Daoy (cell line): ENCODE data around the gene DYRK1B. TPM values are rescaled to one million over a fixed set of nuclear protein-coding genes. Genes with fewer than 3 reads are reported as not detected.

ENCODE experiments used
- DNase-seq: peaks from one replicate; pipeline ENCODE4 v3.0.0-alpha.2; 2015; ENCODE audit warnings: low read depth
- total RNA-seq: library from RNA; depleted of rRNA; stranded (reverse); fragments of >200 nt; shearing (Covaris generic); gene quantifications from 2 replicates; pipeline ENCODE4 v1.2.3, GENCODE V29; 2014

The DYRK1B gene
- total RNA-seq, 1 experiment from 2014 or later, result 1.3 TPM

DNA sequence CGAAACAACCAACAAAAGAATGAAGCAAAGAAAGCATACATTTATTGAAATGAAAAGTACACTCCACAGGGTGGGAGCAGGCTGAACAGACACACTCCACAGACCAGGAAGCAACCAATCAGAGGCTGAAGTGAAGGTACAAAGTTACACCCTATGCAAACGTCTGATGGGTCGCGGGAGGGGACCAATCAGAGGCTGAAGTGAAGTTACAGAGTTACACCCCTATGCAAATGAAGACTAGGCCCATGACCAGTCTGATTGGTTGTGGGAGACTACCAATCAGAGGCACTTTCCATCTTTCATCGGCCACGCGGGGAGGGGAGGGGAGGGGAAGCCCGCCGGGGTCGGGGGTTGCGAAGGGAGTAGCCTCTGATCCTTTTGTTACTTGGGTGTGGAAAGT, 24.6 kb upstream of the DYRK1B start:
- DNase-seq, result peak; percentile 69

DNA sequence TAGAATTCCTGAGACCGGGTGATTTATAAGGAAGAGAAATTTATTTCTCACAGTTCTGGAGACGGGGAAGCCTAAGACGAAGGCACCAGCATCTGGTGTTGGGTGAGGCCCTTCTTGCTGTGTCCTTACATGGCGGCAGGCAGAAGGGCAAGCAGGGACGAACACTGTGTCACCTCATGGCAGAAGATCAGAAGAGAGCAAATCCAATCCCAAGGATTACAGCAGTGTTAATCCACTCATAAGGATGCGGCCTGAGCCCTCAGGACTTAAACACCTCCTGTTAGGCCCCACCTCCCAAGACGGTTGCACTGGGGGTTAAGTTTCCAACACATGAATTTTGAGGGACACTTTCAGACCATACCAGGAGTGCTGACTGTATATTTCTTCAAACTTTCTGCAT, 18.9 kb upstream of the DYRK1B start:
- no peak for DNase-seq

DNA sequence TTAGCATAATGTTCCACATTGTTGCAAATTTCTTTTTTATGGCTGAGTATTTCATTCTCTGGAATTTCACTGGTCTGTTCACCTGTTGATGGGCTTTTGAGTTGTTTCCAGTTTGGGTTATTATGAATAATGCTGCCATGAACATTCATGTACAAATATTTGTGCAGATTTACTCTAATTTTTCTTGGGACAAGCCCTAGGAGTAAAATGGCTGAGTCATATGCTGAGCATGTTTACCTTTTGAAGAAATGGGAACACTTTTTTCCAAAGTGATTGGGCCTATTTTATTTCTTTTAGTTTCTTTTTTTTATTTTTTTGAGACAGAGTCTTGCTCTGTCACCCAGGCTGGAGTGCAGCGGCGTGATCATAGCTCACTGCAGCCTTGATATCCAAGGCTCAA, 16.9 kb upstream of the DYRK1B start:
- DNase-seq, result no peak

DNA sequence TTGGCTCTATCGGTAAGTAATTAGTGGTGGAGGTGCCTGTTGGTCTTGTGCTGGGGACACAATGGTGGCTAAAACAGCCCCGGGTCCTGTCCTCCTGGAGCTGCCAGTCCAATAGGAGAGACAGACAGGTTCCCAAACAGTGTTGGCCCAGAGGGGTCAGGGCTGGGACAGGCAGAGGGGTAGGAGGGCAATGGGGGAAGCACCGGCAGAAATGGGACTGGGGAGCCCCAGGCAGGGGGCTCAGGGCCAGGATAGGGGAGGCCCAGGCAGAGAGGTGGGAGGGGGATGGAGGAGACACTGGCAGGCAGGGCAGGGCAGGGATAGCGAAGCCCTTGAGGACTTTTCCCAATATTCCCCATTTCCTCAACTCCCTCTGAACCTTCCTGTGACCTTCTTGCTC, 14.4 kb upstream of the DYRK1B start:
- DNase-seq, result no peak

DNA sequence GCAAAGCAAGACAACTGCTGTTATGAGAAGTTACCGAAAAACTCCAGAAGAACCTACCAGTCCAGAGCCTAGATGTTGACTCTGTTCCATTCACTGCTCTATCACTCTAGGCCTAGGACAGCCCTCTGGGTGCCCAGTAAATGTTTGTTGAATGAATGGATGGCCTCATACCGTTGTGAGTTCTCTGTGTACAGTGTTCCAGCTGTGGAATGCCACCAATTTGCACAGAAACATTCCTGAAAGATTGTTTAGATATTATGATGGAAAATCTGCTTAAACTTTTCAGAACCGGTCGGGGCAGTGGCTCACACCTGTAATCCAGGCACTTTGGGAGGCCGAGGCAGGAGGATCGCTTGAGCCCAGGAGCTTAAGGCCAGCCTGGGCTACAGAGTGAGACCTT, 13.6 kb upstream of the DYRK1B start:
- no peak for DNase-seq

DNA sequence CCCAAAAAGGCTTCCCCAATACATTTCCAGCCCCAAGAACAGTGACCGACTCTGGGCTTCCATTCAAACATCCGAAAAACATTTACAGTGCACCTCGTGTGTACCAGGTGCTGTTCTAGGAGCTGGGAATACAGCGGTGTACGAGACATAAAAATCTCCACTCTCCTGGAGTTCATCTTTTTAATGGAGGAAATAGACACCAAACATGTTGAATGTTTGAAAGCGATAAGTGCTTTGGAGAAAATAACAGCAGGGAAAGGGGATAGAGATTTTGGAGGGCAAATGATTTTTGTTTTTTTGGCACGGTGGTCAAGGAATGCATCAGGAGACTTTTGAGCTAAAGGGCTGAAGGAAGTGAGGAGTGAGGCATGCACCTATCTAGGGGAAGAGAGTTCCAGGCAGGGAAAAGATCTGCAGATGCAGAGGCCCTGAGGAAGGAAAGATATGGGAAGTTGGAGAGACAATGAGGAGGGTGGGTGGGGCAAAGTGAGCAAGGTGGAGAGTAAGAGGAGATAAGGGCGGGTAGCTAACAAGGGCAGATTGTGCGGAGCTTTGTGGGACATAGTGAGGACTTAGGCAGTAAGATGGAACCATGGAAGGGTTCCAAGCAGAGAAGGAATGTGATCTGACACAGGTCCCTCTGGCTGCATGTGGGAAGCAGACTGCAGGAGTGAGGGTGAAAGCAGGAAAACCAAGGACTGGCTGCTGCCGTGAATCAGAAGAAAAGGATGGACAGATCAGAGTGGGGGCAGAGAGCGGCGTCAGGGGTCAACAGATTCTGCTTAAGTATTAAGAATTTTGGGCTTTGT, 12.9 kb upstream of the DYRK1B start:
- no peak for DNase-seq

DNA sequence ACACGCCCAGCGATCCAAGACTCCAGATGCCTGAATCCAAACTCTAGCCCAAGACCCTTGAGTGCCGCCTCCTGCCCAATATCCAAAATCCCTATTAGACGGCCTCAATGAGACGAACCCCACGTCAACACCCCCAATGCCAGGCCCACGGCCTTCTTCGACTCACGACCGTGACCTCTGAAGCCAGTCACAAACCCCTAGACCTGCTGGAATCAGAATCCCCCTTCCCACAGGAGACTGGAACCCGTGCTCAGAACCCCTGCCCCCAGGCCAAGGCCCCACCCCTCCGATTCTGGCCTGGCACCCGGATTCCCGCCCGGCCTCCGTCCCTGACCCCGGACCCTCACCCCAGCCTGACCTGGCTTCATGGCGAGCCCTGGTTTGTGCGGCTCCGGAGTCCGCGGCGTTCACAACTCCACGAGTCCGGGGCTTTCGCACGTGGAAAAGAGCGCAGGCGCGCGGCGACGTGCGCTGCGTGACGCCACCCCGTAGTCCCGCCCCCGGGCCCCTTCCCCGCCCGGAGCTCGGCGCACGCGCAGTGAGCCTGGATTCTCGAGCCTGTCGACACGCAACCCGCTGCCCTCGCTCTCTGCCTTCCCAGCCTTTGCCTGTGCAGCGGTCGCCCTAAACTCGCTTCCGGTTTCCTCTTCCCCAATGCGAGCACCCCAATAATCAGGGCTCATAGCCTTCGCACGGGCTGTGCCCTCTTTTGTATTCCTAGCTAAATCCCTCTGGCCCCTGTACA, 12.1 kb upstream of the DYRK1B start, which contains the start of gene FBL:
FBL (minus strand) TSS at position 447 of the 745 bp plus-strand sequence; CDS start at position 368, 79 bp downstream.
- DNase-seq, result peak; percentile 96

DNA sequence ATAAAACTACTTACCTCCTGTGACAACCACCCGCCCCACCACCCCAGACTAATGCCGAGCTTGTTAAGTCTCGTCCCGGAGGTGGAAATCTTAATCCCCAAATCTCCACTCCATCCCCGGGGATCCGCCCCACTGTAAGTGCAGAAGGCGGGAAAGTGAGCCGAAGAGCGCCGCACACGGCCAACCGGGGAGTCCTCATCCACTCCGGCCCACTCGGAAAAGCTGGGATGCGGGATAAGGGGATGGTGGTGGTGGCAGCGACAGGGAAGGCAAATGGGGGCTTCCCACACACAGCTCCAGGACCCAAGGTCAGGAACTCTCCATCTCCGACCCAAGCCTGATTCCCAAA, 11.6 kb upstream of the DYRK1B start:
- DNase-seq, result peak; percentile 35

DNA sequence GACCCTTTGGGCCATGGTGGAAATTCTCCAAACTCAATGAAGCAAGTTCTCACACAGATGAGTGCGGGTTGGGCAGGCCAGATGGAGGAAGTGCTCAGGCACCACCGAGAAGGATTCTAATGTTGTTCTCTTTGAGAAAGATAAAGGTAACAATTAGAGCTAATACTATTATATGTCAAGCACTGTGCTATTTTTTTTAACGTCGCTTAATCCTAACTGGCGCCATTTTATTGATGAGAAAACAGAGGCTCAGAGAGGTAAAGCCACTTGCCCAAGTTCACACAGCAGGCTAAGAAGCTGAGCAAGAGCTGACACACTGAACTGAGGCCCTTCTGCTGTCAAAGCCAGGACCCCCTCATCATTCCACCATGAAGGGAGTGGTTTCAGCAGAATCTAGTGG, 11.2 kb upstream of the DYRK1B start:
- DNase-seq, result no peak

DNA sequence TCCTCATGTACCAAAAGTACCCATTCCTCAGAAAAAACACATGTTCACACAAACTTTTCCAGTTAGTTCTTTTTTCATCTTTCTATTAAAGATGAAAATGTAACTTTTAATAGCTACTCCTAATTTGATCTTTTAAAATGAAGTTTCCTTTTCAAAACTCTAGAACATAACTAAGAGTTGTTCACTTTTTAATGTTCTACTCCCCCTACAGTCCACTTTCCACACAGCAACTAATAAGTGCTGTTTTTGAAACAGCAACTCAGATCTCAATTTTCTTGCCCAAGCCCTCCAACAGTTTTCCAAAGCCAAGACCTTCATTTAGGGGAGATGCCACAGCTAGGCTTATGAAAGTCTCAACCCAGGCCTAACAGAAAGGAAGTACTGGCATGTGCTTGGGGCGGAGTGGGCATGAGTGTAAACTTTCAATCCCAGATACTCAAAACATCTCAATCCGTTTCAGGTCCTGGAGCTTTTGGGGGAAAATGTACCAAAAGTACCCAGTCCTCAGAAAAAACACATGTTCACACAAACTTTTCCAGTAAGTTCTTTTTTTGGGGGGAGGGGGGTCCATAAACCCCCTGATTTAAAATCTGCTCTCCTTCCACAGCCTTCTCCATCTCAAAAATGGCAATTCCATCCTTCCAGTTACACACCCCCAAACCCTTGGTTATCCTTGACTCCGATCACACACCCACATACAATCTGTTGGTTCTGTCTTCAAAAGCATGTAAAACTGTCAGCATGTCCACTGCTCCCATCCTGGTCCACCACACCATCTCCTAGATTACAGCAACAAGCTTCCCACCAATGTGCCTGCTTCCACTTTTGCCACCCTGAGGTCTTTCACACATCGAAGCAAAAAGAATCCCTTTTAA, 10.2 kb upstream of the DYRK1B start:
- DNase-seq, result peak; percentile 30

DNA sequence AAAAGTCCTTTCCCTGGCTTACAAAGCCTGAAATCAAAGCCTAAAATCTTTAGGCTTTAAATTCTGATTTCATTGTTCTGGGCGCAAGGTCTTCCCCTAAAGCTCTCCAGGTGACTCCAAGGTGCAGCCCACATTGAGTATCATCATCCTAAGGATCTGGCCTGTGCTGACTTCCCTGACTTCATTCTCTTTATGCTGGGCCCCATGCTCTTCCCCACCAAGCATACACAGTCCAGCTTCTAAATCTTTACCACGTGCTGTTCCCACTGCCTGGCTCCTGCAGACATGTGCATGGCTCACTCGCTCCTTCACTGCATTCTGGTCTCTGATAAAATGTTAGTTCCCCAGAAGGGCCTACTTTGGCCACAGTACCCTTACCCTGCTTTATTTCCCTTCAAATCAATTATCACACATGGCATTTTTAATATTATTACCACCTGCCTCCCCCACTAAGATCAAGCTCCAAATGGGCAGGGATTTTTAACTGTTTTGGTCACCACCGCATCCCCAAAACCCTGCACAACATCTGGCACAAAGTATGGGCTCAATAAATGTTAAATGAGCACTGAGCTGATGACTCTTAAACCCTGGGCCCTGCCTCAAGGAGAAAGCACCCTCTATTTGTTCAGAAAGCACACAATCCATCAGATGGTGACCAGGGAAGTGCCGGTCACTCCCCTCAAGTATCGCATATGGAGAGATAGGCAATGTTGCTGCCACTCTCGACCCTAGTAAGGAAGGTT, 8.9 kb upstream of the DYRK1B start:
- DNase-seq, result no peak

DNA sequence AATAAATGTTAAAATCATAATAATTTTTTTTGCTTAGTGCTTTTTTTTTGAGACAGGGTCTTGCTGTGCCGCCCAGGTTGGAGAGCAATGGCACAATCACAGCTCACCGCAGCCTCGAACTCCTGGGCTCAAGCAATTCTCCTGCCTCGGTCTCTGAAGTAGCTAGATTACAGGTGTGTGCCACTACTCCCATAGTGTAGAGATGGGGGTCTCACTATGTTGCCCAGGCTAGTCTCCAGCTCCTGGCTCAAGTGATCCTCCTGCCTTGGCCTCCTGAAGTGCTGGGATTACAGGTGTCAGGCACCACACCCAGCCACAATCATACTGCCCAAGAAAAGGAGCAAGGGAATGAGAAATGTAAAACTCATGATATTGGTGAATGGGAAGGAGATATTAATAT, 7.1 kb upstream of the DYRK1B start:
- no peak for DNase-seq

DNA sequence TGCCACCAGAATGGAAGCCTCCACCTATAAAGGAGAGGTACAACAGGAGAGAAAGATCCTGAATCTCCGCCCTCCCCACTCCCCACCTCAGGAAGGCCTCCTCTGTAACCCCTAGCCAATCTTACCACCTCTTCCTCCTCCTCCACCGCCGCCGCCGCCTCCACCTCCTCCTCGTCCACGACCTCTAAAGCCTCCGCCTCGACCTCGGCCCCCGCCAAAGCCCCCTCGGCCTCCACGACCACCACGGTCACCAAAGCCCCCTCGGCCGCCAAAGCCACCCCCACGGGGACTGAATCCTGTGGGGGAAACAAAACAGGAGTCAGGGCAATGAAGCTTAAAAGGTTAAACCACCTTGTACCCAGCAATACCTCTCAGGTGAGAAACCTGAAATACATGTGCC, 6.5 kb upstream of the DYRK1B start:
- DNase-seq, result no peak

DNA sequence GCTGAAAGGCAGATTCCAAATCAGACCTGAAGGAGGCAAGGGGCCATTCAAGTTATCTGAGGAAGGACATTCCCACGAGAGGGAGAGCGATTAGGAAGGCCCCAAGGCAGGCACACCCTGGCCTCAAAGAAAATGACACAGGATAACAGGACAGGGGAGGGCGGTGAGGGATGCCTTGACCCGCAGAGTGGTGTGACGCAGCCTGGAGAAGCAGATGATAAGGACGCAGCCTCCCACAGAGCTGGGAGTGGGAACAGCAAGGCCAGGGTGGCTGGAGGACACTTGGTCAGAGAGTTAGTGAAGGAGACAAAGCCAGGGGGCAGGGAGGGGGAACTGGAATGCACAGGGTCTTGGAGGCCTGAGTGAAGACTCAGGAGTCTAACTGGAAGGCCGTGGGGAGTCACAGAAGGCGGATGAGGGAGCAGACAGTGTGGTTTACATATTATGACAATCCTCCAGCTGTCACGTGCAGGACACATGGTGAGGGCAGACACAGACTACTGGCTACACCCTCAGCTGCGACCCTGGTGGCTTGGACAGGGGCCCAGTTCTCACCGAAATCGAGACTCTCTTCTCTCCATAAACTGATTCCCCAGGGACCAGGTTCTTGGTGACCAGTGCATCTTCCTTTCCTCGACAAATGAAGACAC, 5.8 kb upstream of the DYRK1B start:
- DNase-seq, result no peak

DNA sequence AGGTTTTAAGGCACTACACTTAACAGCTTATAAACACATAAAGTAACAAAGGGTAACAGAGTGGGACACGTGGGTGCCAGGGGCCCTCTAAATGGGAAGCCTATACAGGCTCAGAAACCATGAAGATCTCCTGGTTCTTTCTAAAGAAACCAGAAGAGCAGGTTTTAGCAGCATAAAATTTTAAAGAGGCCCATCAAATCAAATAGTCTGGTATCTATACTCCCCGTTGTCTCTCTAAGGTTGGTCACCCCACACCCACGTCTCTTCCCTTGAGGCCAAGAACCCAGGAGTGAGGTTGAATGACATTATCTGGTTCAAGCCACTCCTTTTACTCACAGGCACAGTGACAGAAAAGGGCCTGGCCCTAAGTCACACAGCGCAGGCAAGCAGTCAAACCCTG, 4.6 kb upstream of the DYRK1B start:
- no peak for DNase-seq

DNA sequence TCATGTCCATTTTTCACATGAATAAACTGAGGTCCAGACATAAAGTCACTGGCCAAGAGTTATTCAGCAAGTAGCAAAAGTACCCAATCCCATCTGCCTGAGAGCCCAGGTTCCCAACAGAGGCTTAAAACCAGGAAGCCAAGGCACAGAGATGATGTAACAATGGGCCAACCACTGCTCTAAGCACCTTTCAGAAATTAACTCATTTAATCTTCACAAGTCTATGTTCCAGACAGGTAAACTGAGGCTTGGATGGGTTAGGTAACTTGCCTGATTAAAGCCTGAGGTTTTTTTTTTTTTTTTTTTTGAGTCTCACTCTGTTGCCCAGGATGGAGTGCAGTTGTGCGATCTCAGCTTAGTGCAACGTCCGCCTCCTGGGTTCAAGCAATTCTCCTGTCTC, 4.0 kb upstream of the DYRK1B start:
- no peak for DNase-seq

DNA sequence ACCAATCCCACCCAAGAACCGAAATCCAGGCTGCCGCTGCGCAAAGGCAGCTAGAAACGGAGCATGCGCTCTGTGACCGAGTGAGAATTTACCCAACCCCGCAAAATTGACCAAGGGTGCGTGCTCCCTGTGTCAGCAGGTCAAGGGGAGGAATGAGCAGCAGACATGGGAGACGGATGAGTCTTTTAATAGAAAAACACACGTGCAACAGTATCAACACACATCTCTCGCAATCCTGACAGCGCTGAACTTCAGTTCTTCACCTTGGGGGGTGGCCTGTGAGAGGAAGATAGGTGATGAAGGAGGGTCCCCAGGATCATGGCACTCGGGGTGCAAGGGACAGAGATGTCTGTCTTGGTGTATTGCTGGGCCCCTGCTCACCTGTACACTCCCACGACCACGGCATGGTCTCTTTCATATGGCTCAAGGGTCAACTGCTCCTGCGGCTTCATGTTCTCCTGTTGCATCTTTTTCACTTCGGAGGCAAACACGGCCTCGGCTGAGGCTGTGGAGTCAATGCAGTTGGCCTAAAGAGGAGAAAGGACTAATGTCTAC, 402 bp upstream of the DYRK1B start:
- no peak for DNase-seq

DNA sequence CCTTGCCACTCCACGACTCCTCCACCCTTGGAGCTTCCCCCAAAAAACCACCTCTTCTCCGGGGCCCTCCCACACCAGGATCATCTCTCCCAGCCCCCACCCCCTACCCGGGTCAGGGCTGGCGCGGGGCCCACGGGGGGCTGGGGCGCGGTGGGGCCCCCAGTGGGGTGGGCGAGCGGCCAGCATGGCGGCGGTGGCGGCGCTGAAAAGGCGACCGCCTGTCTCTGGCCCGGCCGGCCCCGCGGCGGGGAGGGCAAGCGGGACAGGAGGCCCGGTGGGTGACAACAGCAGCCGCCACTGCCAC, 850 bp downstream of the DYRK1B start:
- DNase-seq, result no peak

DNA sequence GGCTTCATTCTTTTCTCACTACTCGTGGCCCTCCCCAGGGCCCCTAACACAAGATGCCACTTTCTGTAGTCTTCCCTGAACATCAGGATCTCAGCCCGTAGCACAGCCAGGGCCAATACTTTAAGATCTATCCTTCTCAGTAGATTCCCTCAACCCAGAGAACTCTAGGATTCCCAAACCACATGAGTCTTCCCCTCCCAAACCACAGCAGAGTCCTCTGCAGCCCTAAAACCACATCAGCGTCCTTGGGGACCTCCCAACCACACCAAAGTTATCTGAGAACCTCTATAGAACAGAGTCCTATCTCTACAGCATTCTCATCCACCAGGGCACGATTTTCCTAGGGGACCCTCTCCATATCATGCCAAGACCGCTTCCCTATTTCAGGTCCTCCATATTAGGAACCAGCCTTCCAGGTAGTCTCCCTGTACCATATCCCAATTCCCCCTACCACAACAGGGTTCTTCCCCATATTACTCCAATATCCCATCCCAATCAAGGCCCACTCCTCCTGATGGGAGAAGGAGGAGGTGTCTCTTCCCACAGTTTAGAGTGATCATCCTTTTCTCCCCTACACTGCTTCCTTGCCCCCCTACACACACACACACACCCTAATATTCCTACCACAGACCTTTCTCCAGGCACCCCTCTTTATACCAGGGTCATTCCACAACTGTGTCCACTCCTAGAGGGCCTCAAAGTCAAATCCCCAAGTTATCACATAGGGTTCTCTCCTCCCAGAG, 1.4 kb downstream of the DYRK1B start:
- DNase-seq, result no peak

DNA sequence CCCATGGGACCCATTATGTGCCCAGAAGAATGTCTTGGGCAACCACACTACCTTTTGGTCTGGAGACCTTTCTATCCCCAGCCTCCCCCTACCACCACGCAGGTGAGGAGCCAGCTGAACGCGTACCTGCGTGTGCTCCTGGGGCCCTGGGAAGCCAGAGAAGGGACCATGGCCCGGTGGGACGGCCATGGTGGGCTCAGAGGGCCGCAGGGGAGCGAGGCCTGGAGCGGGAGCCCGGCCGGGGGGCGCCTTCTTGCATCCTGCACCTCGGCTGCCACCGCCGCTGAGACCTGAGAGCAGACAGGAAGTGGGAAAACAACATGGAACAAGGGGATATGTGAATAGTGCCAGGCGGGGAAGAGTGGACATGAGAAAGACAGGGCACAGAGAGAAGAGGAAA, 2.3 kb downstream of the DYRK1B start:
- DNase-seq, result no peak
